ENCODE measurements around the gene GPX1. TPM values are rescaled to one million over a fixed set of nuclear protein-coding genes. Genes with fewer than 3 reads are reported as not detected.
"Not testable (repeated sequence)": the region's sequence is repeated elsewhere in the genome, so short reads cannot be mapped to it uniquely, and the experiment has no call there.

GPX1 gene
- total RNA-seq, 1 experiment from 2014 or later: 377 TPM

DNA sequence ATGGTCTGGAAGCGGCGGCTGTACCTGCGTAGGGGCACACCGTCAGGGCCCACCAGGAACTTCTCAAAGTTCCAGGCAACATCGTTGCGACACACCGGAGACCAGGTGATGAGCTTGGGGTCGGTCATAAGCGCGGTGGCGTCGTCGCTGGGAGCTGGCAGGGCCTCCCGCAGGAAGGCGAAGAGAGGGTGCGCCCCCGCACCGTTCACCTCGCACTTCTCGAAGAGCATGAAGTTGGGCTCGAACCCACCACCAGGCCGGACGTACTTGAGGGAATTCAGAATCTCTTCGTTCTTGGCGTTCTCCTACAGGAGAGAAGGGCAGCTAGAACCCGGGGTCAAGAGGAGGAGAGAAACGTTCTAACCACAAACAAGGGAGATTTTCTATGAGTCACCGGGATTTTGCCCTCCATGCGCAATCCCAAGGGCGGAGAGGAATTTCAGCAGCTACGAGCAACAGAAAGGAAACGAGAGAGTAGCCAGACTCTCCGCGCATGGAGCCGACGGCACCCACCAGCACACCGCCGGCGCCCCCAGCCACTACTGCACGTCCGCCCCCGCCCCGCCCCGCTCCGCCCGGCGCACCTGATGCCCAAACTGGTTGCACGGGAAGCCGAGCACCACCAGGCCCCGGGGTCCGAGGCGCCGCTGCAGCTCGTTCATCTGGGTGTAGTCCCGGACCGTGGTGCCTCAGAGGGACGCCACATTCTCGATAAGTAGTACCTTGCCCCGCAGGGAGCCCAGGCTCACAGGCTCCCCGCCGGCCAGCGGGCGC, 523 bp downstream of the GPX1 start:
- peak; percentile 90 for DNase-seq (ENCODE audit: low read depth)

DNA sequence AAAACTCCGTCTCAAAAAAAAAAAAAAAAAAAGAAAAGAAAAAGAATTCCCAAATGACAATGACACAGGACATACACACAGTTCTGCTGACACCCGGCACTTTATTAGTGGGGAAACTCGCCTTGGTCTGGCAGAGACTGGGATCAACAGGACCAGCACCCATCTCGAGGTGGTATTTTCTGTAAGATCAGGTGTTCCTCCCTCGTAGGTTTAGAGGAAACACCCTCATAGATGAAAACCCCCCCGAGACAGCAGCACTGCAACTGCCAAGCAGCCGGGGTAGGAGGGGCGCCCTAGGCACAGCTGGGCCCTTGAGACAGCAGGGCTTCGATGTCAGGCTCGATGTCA, 1.1 kb downstream of the GPX1 start:
- not testable (repeated sequence) for DNase-seq (ENCODE audit: low read depth)

DNA sequence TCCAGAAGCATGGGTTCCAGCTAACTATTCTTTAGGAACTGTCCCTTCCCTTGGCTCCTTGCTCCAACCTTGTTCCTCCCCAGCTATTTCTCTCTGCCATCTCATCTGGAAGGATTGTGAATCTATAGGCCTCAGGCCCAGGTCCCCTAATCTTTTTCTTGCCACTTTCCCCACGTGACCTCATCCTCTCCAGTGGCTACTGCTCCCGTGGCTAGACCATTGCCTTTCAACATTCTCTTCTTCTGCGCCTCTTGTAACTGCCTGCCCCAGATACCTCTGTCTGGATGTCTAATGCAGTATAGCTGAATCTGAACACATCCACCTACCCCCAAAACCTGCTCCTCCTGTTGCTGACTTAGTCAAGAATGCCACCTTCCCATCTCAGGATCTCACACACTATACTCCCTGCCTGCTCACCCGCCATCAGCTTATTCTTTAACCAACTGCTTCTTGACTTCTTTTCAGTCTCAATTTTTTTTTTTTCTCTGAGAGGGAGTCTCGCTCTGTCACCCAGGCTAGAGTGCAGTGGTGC, 5.2 kb downstream of the GPX1 start:
- DNase-seq (ENCODE audit: low read depth): no peak

DNA sequence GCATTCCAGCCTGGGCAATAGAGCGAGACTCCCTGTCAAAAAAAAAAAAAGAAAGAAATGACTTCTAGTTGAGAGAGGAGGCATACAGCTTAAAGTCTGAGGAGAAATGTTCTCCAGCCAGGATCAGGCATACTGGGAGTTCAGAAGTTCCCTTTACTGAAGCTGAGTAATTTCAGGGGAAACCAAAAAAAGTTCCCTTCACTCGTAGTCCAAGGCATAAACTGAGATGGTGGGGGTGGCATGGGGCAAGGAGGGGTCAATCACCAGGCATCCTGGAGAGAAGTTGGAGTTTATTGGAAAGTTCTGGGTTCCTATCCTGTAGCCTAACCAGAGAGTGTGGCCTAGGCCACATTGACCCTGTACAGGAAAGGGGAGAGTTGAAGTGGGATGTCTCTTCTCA, 5.9 kb downstream of the GPX1 start:
- no peak for DNase-seq (ENCODE audit: low read depth)

DNA sequence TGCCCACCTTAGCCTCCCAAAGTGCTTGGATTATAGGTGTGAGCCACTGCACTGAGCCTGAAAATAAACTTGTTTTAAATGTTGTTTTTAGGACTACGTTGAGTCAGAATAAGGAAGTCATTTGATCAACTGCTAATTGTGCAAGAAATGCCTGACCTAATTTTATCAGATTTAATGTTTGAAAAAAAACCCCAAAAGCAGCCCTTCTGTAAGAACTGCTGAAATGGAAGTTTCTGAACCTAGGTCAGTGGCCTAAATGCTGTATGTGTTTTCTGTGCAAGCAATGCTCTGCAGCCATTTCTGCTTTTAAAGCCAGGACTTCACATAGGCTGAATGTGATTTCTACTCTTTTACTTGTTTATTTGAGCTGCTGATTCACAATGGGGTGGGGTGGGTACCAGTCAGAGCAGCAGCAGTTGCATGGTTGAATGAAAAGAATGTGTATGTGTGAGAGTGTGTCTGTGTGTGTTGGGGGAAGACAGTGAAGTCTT, 6.6 kb downstream of the GPX1 start:
- DNase-seq (ENCODE audit: low read depth): peak; percentile 86

DNA sequence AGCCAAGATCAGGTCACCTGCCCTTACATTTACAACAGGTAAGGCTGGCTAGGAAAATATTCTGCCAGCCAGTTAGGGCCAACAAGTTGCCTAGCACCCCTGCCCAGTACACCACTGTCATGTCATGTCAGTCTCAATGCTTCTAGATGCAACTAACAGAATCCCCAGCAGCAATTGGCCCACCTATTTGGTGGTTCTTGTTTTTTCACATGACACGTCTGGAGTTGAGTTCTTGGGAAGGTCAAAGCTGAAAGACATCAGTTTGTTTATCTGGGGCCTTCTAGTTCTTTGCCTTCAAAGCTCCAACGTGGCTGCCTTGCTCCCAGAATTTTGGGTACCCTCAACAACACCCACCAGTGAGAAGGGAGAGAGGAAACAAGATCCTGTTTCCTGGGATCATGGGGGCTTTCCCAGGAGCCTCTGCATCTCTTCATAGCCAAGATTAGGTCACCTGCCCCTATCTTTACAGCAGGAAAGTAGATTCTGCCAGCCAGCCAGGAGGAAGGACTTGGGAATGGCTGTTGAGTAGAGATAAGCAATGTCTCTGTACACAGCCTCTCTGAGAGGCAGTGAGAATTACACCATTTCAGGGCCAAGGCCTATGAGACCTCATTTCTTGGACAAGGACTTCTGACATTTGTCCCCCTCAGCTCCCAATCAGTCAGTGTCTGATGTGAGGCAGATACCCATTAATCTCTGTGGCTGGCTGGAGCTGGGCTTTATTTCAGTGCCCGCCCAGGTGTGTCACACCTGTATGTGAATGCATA, 8.6 kb downstream of the GPX1 start:
- DNase-seq (ENCODE audit: low read depth): no peak

DNA sequence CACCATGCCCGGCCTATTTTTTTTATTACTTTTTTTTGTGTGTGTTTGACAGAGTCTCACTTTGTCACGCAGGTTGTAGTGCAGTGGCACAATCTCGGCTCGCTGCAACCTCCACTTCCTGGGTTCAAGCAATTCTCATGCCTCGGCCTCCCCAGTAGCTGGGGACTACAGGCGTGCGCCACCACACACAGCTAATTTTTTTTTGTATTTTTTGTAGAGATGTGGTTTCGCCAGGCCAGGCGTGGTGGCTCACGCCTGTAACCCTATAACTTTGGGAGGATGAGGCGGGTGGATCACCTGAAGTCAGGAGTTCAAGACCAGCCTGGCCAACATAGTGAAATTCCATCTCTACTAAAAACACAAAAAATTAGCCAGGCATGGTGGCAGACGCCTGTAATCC, 9.8 kb downstream of the GPX1 start:
- DNase-seq (ENCODE audit: low read depth): not testable (repeated sequence)

DNA sequence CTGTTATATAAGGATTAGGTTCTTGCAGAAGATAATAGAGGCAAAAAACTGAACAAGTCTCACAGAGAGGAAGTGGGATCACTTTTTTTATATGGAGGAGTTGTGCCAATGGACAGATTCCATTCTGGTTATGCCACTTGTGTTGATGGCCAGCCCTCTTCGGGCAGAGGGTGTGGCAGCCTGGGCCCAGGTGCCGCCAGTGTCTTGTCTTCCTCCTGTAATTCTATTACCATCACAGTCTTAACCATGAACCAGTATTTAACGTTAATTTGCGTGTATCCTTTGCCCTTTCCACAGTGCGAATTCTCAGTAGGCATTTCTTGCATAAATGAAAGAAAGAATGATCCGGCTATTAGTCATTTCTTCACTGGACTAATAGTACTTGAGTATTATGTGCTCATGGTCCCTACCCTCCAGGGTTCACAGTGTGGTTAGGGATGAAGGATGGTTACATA, 11.3 kb downstream of the GPX1 start:
- DNase-seq (ENCODE audit: low read depth): peak; percentile 74

DNA sequence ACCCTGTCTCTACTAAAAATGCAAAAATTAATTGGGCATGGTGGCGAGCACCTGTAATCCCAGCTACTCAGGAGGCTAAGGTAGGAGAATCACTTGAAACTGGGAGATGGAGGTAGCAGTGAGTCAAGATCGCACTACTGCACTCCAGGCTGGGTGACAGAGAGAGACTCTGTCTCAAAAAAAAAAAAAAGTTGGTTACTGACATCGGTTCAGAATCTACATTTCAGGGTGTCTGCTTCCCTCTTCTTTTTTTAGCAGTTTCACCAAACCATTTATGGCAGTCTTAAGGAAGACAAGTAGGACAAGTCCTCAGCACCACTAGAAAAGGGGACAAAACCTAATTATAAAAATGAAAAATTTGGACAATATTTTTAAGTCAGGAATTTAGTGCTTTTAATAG, 15.0 kb downstream of the GPX1 start:
- no peak for DNase-seq (ENCODE audit: low read depth)

DNA sequence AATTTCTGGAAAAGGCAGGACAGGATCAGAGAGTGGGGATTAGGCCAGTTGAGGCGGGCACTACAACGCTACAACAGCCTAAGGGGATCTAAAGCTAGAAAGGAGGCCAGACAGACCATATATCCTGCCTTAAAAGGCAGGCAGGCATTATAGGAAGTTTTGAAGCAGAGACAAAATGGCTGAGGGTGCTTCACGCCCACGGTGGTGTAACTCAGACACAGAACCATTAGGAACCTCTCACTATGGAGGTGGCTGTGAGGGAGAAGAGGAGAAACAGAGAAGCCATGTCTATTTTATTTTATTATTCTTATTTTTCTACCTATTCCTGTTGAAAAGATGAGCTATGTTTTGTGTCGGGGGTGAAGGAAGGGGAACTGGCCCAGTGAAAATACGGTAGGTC, 16.2 kb downstream of the GPX1 start:
- DNase-seq (ENCODE audit: low read depth): no peak

DNA sequence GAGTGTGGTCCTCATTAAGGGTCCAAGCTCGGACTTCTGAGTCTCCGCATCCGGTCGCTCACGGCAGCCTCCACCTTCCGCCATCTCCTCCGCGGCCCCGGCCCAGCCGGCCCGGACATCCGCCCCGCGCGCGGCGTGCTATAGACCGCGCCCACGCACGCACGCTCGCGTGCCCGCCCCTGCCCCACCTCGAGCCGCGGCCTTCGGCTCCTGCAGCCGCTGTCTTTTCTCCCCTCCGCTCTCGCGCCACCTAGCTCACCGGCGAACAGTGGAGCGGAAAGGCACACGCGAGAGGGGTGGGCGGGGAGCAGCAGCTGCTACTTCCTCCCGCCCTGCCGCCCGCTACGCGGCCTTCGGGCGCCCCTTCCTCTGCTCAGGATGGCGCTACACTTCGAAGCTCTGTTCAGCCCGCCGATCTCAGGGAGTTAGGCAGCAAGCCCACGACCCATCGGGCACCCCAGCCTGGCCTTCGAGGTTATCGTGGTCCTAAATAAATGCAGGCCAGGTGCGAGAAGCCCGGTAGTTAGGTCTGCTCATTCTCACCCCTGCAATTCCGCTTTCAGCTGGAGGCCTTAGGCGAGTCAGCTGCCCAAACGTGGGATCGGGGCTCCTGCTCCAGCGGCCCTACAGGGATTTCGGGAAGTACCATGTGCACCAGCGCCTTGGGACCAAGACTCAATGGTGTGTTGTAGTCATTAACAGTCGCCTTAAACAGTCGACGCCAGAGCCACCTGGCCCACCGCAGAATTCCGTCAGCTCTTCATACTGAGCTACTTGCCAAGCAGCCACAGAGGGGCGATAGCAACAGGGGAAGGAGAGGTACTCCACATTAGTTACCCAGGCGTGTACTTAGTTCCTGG, 18.0 kb downstream of the GPX1 start, which contains the start of gene USP4:
Gene USP4 (minus strand): TSS at position 113 of the 860 bp plus-strand sequence. CDS start 29 bp downstream, at position 84.
- DNase-seq (ENCODE audit: low read depth): peak; percentile 87

DNA sequence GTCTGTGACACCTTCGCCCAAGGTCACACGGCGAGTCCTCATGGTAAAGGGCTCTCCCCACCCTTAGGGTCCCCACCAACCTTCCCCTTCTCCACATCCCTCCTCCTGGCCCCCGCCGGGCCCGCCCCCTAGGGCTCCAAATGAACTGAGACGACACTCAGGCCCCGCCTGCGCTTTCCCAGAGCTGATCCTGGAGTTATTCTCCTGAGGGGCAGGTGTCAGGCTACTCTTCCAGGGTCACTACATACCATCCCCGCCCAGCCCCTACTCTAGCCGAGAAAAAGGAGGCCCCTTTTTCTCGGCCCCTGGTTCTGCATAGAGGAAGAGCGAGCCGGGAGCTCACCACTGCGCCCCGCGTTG, 18.6 kb downstream of the GPX1 start:
- no peak for DNase-seq (ENCODE audit: low read depth)

DNA sequence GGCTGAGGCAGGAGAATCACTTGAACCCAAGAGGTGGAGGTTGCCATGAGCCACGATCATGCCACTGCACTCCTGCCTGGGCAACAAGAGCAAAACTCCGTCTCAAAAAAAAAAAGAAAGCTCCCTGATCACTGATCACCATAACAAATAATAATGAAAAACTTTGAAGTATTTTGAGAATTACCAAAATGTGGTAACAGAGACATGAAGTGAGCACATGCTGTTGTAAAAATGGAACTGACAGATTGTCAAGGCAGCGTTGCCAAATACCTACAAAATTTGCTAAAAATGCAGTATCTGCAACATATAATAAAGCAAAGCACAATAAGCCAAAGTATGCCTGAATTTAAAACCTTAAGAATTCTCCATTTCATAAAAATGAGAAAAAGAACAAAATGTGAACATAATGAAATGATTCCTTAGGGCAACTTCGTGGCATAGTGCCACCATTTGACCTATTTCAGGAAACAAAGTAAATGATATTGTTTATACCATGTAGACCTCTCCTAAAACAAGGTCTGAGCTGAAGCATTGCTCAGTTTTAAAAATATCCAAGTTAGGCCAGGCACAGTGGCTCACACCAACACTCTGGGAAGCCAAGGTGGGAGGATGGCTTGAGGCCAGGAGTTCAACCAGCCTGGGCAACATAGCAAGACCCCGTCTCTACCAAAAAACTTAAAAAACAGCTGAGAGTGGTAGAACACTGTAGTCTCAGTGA, 24.1 kb downstream of the GPX1 start:
- DNase-seq (ENCODE audit: low read depth): no peak

DNA sequence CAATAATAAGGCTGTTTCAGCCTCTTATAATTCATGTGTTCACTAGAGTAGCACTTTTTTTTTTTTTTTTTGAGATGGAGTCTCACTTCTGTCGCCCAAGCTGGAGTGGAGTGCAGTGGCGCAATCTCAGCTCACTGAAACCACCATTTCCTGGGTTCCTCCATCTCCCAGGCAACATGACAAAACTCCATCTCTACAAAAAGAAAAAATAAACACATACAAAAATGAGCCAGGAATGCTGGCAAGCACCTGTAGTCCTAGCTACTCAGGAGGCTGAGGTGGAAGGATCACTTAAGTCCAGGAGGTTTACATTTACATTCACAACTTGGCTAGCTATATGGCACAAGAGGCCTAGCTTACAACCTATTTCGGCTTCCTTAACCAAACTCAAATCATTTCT, 25.1 kb downstream of the GPX1 start:
- DNase-seq (ENCODE audit: low read depth): no peak

DNA sequence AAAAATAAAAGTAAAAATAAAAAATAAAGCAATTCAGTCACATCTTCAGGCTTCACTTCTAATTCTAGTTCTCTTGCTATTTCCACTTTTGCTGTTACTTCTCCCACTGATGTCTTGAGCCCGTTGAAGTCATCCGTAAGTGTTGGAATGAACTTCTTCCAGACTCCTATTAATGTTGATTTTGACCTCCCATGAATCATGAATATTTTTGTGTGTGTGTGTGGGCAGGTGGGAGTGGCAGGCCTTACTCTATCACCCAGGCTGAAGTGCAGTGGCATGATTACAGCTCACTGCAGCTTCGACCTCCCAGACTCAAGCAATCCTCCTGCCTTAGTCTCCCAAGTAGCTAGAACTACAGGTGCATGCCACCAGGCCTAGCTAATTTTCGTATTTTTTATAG, 29.0 kb downstream of the GPX1 start:
- DNase-seq (ENCODE audit: low read depth): no peak

DNA sequence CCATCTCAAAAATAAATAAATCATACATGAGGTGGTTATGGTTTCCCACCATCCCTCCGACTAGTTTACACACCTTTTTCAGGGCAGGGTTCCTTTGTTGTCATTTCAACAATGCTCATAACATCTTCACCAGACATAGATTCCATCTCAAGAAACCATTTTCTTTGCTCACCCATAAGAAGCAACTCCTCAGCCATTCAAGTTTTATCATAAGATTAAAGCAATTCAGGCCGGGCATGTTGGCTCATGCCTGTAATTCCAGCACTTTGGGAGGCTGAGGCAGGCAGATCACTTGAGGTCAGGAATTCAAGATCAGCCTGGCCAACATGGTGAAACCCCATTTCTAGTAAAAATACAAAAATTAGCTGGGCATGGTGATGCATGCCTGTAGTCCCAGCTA, 29.8 kb downstream of the GPX1 start:
- DNase-seq (ENCODE audit: low read depth): not testable (repeated sequence)

DNA sequence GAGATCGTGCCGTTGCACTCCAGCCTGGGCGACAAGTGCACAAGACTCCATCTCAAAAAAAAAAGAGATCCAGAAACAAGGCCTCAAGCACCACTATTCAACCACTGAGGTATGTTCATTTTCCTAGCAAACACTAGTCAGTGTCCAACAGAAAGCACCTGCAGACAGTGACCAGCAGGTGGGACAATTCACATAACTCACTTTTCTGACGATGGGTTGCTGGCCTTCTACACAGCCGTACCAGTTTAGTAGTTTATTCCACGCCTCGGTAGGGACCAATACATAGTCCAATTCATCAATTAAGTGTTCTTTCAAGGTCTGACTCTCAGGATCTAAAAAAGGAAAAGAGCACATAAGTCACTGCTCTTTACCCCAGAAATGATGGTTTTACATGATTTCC, 30.7 kb downstream of the GPX1 start:
- no peak for DNase-seq (ENCODE audit: low read depth)

DNA sequence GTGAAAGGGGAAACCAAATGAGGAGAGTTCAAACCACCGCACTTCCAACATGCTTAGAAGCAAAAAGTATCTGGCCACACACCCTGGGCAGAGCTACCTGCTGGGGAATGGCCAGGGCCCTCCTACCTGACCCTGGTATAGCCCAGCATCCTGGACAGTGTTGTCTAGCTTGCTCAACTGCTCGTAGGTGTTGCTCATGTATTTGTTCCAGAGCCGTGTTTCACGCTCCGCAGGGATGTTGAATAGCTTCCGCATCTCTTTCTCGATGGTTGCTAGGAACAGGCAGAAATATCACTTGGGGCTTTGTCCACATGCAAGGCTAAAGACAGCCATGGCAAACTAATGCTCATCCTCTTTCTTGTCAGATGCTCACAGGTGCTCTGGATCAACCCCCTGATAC, 33.4 kb downstream of the GPX1 start:
- no peak for DNase-seq (ENCODE audit: low read depth)

DNA sequence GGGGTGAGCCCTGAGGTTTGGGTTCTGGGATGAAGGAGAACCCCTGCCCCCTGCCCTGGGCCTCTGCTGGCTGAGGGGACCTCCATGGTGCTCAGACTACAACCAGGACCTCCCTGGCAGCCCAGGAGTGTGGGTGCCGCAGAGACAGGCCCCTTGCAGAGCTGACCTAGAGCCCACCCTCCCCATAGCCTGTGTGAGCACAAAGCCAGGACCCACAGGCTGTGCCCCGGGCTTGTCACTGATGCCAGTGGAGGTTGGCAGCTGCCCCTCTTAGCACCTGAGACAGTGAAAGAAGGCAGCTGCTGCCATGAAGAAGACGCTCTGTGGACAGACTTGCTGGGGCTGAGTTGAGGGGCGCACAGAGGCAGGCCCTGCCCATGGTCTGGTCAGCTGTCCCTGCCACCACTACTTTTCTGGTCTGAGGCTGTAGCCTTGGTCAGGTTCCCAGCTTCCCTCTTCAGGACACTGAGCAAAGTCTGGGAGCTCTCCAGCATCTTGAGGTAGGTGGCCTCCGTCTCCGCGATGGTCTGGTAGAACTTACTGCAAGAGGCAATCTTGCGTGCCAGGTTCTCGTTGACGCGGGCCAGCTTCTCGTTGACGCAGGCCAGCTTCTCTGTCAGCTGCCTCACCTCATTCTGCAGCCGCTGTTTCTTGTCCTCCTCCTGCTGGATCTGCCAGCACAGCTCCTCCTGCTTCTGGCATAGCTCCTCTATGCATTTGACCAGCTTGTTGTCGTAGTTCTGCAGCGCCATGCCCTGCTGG, 41.3 kb downstream of the GPX1 start:
- no peak for DNase-seq (ENCODE audit: low read depth)
